Activated naive CD8-positive, alpha-beta T cell treated with anti-CD3 and anti-CD28 coated beads, Interleukin-2, amount 10 ng/mL, durations not matched to agents 7 days and 5 days (primary cell): ENCODE measurements around the gene LRRC23. TPM values are rescaled to one million over a fixed set of nuclear protein-coding genes. Genes with fewer than 3 reads are reported as not detected.

Experiments used
- ATAC-seq: fragments of 150-1000 bp; cut with Tn5 transposase; one replicate; pipeline ENCODE4 v1.10.0; 2021; ENCODE audit warnings: low read depth, moderate library complexity
- POLR2A ChIA-PET: fragments of 350-600 bp; sonication (Branson Sonifier 250); formaldehyde crosslinking; loops from one replicate; lab custom pipeline; 2021; ENCODE audit warnings: antibody characterized with exemption; lab: Charles Lee
- DNase-seq: peaks from one replicate; pipeline ENCODE4 v3.0.0; 2021
- H3K27ac Mint-ChIP-seq: one replicate; pipeline ENCODE4 v1.8.0; 2022; ENCODE audit warnings: mild to moderate bottlenecking, mixed read lengths
- H3K27me3 Mint-ChIP-seq: one replicate; pipeline ENCODE4 v1.8.0; 2022; ENCODE audit warnings: mild to moderate bottlenecking, moderate library complexity, mixed read lengths
- H3K36me3 Mint-ChIP-seq: one replicate; pipeline ENCODE4 v1.8.0; 2021; ENCODE audit warnings: mild to moderate bottlenecking, mixed read lengths
- H3K4me1 Mint-ChIP-seq: one replicate; pipeline ENCODE4 v1.8.0; 2021; ENCODE audit warnings: mixed read lengths
- H3K4me3 Mint-ChIP-seq: one replicate; pipeline ENCODE4 v1.8.0; 2022; ENCODE audit warnings: mild to moderate bottlenecking, moderate library complexity, mixed read lengths
- H3K9me3 Mint-ChIP-seq: one replicate; pipeline ENCODE4 v1.8.0; 2021; ENCODE audit warnings: mixed read lengths
- total RNA-seq, 2 experiments: library from RNA; stranded (reverse); gene quantifications; one replicate each; pipeline ENCODE4 v1.2.3, GENCODE V29; 2021

Gene LRRC23
- total RNA-seq, 2 experiments from 2014 or later: 8.1 to 8.3 TPM

- Mint-ChIP-seq H3K4me3 (peak overlapping the region; percentile 95), H3K27me3 (no peaks in the 10 kb centered on the region), H3K36me3 (peaks cover 19% of the 10 kb centered on the region), H3K4me1 (peaks cover 44% of the 10 kb centered on the region), H3K27ac (peak overlapping the region; percentile 99), H3K9me3 (no peaks in the 10 kb centered on the region)
- peak; percentile 90 for DNase-seq
- POLR2A ChIA-PET: interaction anchor here (0.5 to 21.6 kb wide), 22 partner anchors 9 to 252 kb away, joined by 3 to 1055 read pairs (median 10); partner anchors contain the start of genes ATN1, C1RL, CDCA3 and COPS7A
- ATAC-seq: peak; percentile 92
These were observed 33.1 kb downstream of the LRRC23 start for GRCh38 chr12:6937481-6938352.

GRCh38 chr12:6938353-6939190 lies 34.0 kb downstream of the LRRC23 start:
- H3K27me3 Mint-ChIP-seq: no peaks in the 10 kb centered on the region
- H3K9me3 Mint-ChIP-seq: no peaks in the 10 kb centered on the region

GRCh38 chr12:6939191-6939540 lies 34.5 kb downstream of the LRRC23 start:
- Mint-ChIP-seq H3K4me3 (no peak overlapping the region), H3K27me3 (no peaks in the 10 kb centered on the region), H3K27ac (peak overlapping the region; percentile 86), H3K9me3 (no peaks in the 10 kb centered on the region), H3K36me3 (peaks cover 15% of the 10 kb centered on the region), H3K4me1 (peaks cover 37% of the 10 kb centered on the region)
- DNase-seq (no peak), ATAC-seq (no peak)
- POLR2A ChIA-PET: interaction anchor here (0.8 to 21.6 kb wide), 5 partner anchors 14 to 67 kb away, joined by 4 to 1055 read pairs (median 26); partner anchors contain the start of genes ENO2 and SPSB2

More at GRCh38 chr12:6938353-6939190, 34.0 kb downstream of the LRRC23 start:
- POLR2A ChIA-PET: interaction anchor here (0.5 to 21.6 kb wide), 21 partner anchors 8 to 214 kb away, joined by 3 to 1055 read pairs (median 10); partner anchors contain the start of genes ATN1, C1RL, CDCA3 and COPS7A
- DNase-seq (no peak), ATAC-seq (no peak)
- peaks cover 19% of the 10 kb centered on the region for H3K36me3 Mint-ChIP-seq
- peak overlapping the region; percentile 95 for H3K4me3 Mint-ChIP-seq
- peak overlapping the region; percentile 99 for H3K27ac Mint-ChIP-seq
- H3K4me1 Mint-ChIP-seq: peaks cover 40% of the 10 kb centered on the region

- DNase-seq (no peak), ATAC-seq (no peak)
- Mint-ChIP-seq H3K9me3 (no peaks in the 10 kb centered on the region), H3K36me3 (peaks cover 9% of the 10 kb centered on the region), H3K27ac (no peak overlapping the region), H3K4me3 (no peak overlapping the region), H3K4me1 (peaks cover 35% of the 10 kb centered on the region), H3K27me3 (no peaks in the 10 kb centered on the region)
- POLR2A ChIA-PET: interaction anchor here (21.6 kb wide), 1 partner anchor 19 kb away, joined by 1055 read pairs; no protein-coding TSS in a partner anchor
These were observed 36.6 kb downstream of the LRRC23 start for GRCh38 chr12:6941267-6941666.

- no peak overlapping the region for H3K27ac Mint-ChIP-seq
- POLR2A ChIA-PET: interaction anchor here (3.3 to 21.6 kb wide), 2 partner anchors 15 to 19 kb away, joined by 64 to 1055 read pairs; partner anchors contain the start of gene ATN1
- no peak for ATAC-seq
- H3K36me3 Mint-ChIP-seq: peaks cover 4% of the 10 kb centered on the region
- H3K9me3 Mint-ChIP-seq: no peaks in the 10 kb centered on the region
- H3K4me1 Mint-ChIP-seq: peaks cover 33% of the 10 kb centered on the region
- DNase-seq: no peak
- H3K27me3 Mint-ChIP-seq: no peaks in the 10 kb centered on the region
- H3K4me3 Mint-ChIP-seq: no peak overlapping the region
These were observed 37.2 kb downstream of the LRRC23 start for GRCh38 chr12:6941782-6942181.

- no peaks in the 10 kb centered on the region for H3K27me3 Mint-ChIP-seq
- peaks cover 3% of the 10 kb centered on the region for H3K36me3 Mint-ChIP-seq
- H3K4me1 Mint-ChIP-seq: peaks cover 34% of the 10 kb centered on the region
- DNase-seq (no peak), ATAC-seq (no peak)
- no peaks in the 10 kb centered on the region for H3K9me3 Mint-ChIP-seq
- H3K4me3 Mint-ChIP-seq: no peak overlapping the region
- H3K27ac Mint-ChIP-seq: peak overlapping the region; percentile 94
- POLR2A ChIA-PET: interaction anchor here (3.3 to 21.6 kb wide), 4 partner anchors 16 to 168 kb away, joined by 40 to 1055 read pairs (median 90); partner anchors contain the start of genes ATN1, C1RL and TPI1
These were observed 37.7 kb downstream of the LRRC23 start for GRCh38 chr12:6942331-6942665.

- H3K27ac Mint-ChIP-seq: peak overlapping the region; percentile 94
- H3K27me3 Mint-ChIP-seq: no peaks in the 10 kb centered on the region
- POLR2A ChIA-PET: interaction anchor here (0.7 to 21.6 kb wide), 35 partner anchors 8 to 472 kb away, joined by 3 to 1055 read pairs (median 6); partner anchors contain the start of genes ATN1, C1RL, CDCA3 and CLSTN3
These were observed 38.7 kb downstream of the LRRC23 start for GRCh38 chr12:6943389-6943721.

GRCh38 chr12:6943722-6944380 lies 39.2 kb downstream of the LRRC23 start, which contains the start of the genes C12orf57 and RNU7-1:
C12orf57 (plus strand) TSS chr12:6944022; CDS start chr12:6944122, 100 bp downstream.
RNU7-1 (plus strand) TSS chr12:6943816.
- no peaks in the 10 kb centered on the region for H3K27me3 Mint-ChIP-seq
- POLR2A ChIA-PET: interaction anchor here (0.6 to 21.6 kb wide), 37 partner anchors 9 to 473 kb away, joined by 3 to 1055 read pairs (median 6); partner anchors contain the start of genes ATN1, C1RL, CDCA3 and CLSTN3
- ATAC-seq (peak; percentile 61), DNase-seq (peak; percentile 79)
- peaks cover 43% of the 10 kb centered on the region for H3K4me1 Mint-ChIP-seq
- H3K4me3 Mint-ChIP-seq: peak within 1 kb of the TSS; percentile 97
- H3K36me3 Mint-ChIP-seq: peaks cover 3% of the 10 kb centered on the region
- H3K27ac Mint-ChIP-seq: peak within 1 kb of the TSS; percentile 94
- H3K9me3 Mint-ChIP-seq: no peaks in the 10 kb centered on the region

More at GRCh38 chr12:6943389-6943721, 38.7 kb downstream of the LRRC23 start:
- H3K4me3 Mint-ChIP-seq: peak overlapping the region; percentile 97
- peak; percentile 60 for DNase-seq
- no peaks in the 10 kb centered on the region for H3K9me3 Mint-ChIP-seq
- peaks cover 38% of the 10 kb centered on the region for H3K4me1 Mint-ChIP-seq
- peaks cover 3% of the 10 kb centered on the region for H3K36me3 Mint-ChIP-seq
- ATAC-seq: peak; percentile 52

GRCh38 chr12:6944381-6945186 lies 40.0 kb downstream of the LRRC23 start:
- H3K4me1 Mint-ChIP-seq: peaks cover 48% of the 10 kb centered on the region
- peaks cover 1% of the 10 kb centered on the region for H3K36me3 Mint-ChIP-seq
- H3K27me3 Mint-ChIP-seq: no peaks in the 10 kb centered on the region
- H3K27ac Mint-ChIP-seq: peak overlapping the region; percentile 94
- DNase-seq: peak; percentile 87
- peak overlapping the region; percentile 97 for H3K4me3 Mint-ChIP-seq
- peak; percentile 44 for ATAC-seq
- POLR2A ChIA-PET: interaction anchor here (0.6 to 21.6 kb wide), 32 partner anchors 8 to 338 kb away, joined by 3 to 1055 read pairs (median 7); partner anchors contain the start of genes ATN1, C1RL, CDCA3 and CLSTN3
- no peaks in the 10 kb centered on the region for H3K9me3 Mint-ChIP-seq

- H3K4me3 Mint-ChIP-seq: peak overlapping the region; percentile 97
- H3K9me3 Mint-ChIP-seq: no peaks in the 10 kb centered on the region
- no peaks in the 10 kb centered on the region for H3K36me3 Mint-ChIP-seq
- no peaks in the 10 kb centered on the region for H3K27me3 Mint-ChIP-seq
- no peak for ATAC-seq
- POLR2A ChIA-PET: interaction anchor here (0.6 to 21.6 kb wide), 12 partner anchors 8 to 991 kb away, joined by 3 to 1055 read pairs (median 25); partner anchors contain the start of genes C1RL, COPS7A, EMG1 and LPCAT3
- no peak for DNase-seq
- peak overlapping the region; percentile 94 for H3K27ac Mint-ChIP-seq
- H3K4me1 Mint-ChIP-seq: peaks cover 57% of the 10 kb centered on the region
These were observed 41.0 kb downstream of the LRRC23 start for GRCh38 chr12:6945613-6946012.
